OCI-LY3 (cell line): ENCODE data around the gene TBRG4.

Experiments used
- CTCF ChIP-seq: fragments of 200-600, 300-600 bp; sonication (generic); IDR thresholded peaks from 2 replicates; pipeline ENCODE4 v1.5.1; 2014; ENCODE audit warnings: antibody characterized with exemption, low read length, low read depth
- EZH2phosphoT487 ChIP-seq: fragments of 200-600 bp; shearing (Covaris generic); IDR thresholded peaks from 2 replicates; pipeline ENCODE4 v1.6.1; 2018; ENCODE audit warnings: antibody characterized with exemption, mixed run types, low read depth

GRCh38 chr7:45055594-45056219, 55.8 kb downstream of the TBRG4 start:
- no peak for TF ChIP-seq CTCF
- TF ChIP-seq EZH2phosphoT487: no peak
